ENCODE measurements around the gene TMEM245. TPM values are rescaled to one million over a fixed set of nuclear protein-coding genes. Genes with fewer than 3 reads are reported as not detected.

Gene TMEM245
- total and polyA plus RNA-seq, 2 of the 13 experiments (the other 11 are each of a cell fraction or from before 2014, with no cell fraction given): 53.5 to 55.4 TPM

GRCh38 chr9:109119439-109120203, at the start of gene TMEM245 (continued):
- TF ChIP-seq ZSCAN31 (CRISPR knock-in tag; IDR thresholded peaks at IDR 0.05; ENCODE audit: low read depth) (peak; percentile 39; the same call in 1 of the 2 replicates), MED8 (CRISPR knock-in tag; IDR thresholded peaks at IDR 0.05; ENCODE audit: insufficient replicate concordance) (no peak), FOXJ3 (CRISPR knock-in tag; IDR thresholded peaks at IDR 0.05; ENCODE audit: borderline replicate concordance) (no peak; the same call in 1 of the 2 replicates), BCL3 (CRISPR knock-in tag; IDR thresholded peaks at IDR 0.05) (no peak), AHDC1 (CRISPR knock-in tag; IDR thresholded peaks at IDR 0.05; ENCODE audit: borderline replicate concordance) (no peak), ZNF710 (CRISPR knock-in tag; IDR thresholded peaks at IDR 0.05; ENCODE audit: borderline replicate concordance) (no peak), SALL1 (CRISPR knock-in tag; IDR thresholded peaks at IDR 0.05) (peak; percentile 60), HNRNPUL1 (IDR thresholded peaks at IDR 0.05; ENCODE audit: low read depth, low read length) (no peak), RFX5 (IDR thresholded peaks at IDR 0.05; ENCODE audit: low read depth, low read length) (no peak), SNRNP70 (IDR thresholded peaks at IDR 0.05; ENCODE audit: low read depth, low read length) (no peak), RFX1 (IDR thresholded peaks at IDR 0.05) (no peak), ZFP36L1 (CRISPR knock-in tag; IDR thresholded peaks at IDR 0.05) (peak; percentile 64; the same call in 1 of the 2 replicates), ZC3H13 (CRISPR knock-in tag; IDR thresholded peaks at IDR 0.05) (no peak), ZNF7 (CRISPR knock-in tag; IDR thresholded peaks at IDR 0.05) (no peak), ZBTB34 (CRISPR knock-in tag; IDR thresholded peaks at IDR 0.05) (no peak), ZNF670 (CRISPR knock-in tag; IDR thresholded peaks at IDR 0.05; ENCODE audit: borderline replicate concordance) (no peak), ZFP82 (CRISPR knock-in tag; IDR thresholded peaks at IDR 0.05; ENCODE audit: borderline replicate concordance) (no peak), SRY (CRISPR knock-in tag; IDR thresholded peaks at IDR 0.05) (peak; percentile 72; the same call in 1 of the 2 replicates), MYC (CRISPR knock-in tag; IDR thresholded peaks at IDR 0.05; ENCODE audit: borderline replicate concordance) (peak; percentile 14; the same call in 1 of the 2 replicates)

Measured in HepG2 (cell line).